Amniotic stem cell (primary cell): Measurements from ENCODE around the gene MRPL1.
"Not testable (repeated sequence)": the region's sequence is repeated elsewhere in the genome, so short reads cannot be mapped to it uniquely, and the experiment has no call there.

ENCODE experiments used
- DNase-seq: peaks from one replicate; lab custom pipeline; 2025; lab: John Stamatoyannopoulos, UW

Gene MRPL1

DNA sequence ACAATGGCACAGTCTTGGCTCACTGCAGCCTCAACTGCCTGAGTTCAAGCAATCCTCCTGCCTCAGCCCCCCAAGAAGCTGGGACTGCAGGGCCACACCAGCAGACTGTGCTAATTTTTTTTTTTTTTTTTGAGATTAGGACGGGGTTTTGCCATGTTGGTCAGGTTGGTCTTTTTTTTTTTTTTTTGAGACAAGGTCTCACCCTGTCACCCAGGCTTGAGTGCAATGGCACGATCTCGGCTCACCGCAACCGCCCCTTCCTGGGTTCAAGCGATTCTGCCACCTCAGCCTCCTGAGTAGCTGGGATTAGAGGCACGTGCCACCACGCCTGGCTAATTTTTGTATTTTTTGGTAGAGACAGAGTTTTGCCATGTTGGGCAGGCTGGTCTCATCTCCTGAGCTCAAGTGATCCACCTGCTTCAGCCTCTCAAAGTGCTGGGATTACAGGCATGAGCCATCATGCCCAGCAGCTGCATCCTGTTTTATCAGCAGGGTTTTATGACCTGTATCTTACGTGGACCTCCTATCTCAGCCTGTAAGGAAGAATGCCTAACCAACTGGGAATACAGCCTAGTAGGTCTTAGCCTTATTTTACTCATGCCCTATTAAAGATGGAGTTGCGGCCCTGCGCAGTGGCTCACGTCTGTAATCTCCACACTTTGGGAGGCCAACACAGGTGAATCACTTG, 13.2 kb upstream of the MRPL1 start:
- no peak for DNase-seq

DNA sequence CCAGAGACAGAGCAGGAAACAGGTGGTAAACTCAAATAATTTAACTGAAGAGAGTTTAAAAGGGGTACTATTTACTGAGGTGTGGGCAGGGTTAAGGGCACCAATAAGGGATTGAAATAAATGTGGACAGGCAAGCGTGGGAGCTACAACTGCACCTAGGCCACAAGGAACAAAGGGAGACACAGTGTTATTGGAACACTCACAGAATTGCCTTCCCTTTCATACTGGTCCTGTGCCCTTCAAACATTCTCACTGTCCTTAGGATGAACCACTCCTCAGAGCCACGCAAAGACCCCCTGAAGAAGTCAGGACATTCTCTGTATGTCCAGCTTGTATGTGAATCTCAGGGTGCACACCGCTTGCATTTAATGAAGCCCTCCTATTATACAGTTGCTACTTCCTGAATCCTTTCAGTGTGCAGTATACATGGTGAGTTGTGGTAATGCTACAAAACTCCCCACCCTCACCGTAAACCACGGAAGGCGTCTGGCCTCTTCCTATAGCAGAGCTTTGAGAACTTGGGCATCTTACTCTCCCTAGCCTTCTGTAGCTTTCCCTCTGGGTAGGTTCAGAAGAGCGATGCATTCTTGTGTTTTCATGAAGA, 9.6 kb upstream of the MRPL1 start:
- no peak for DNase-seq

DNA sequence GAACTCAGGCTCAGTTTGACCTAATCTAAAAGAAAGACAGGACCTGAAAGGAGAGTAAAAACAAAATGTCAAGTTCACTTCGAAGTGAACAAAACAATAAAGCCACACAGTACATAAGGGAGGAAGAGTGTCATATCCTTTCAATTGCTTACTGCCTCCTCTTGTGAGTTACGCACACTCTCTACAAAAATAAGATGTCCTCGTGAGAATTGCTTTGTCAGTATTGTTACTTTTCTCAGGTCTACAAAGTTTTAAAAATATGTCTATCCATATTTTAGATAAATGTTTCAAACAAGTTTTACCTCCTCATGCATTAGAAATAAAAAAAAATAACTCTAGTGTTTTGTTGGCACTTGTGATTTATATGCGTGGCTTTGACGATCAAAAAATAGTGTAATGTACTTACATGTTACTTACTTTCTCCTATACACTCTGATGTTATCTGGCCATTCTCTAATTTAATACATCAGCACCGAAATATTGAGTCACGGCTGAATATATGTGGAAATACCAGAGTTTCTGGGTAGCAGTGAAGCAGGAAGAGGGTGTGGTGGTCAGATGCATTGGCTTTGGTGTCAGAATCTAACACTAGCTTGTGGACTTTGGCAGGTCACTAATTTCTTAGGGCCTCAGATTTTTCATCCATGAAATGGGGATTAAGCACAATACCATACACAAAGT, 8.1 kb upstream of the MRPL1 start:
- DNase-seq, result no peak

DNA sequence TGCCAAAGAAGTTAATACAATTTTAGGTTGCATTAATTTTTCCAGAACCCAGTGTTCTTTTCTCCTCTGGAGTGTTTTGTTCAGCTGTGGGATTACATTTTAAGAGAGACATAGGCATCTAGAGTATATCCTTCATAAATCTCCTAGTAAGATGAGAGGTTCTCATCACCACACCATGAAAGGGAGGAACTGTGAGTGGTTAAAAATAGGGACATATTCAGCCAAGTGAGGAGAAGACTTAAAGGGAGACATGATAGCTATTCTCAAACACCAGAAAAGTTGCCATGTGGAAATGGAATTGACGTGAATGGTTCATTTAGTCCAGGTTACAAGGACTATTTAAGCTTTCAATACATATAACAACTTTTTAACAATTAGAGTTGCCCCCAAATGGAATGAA, 6.5 kb upstream of the MRPL1 start:
- no peak for DNase-seq

DNA sequence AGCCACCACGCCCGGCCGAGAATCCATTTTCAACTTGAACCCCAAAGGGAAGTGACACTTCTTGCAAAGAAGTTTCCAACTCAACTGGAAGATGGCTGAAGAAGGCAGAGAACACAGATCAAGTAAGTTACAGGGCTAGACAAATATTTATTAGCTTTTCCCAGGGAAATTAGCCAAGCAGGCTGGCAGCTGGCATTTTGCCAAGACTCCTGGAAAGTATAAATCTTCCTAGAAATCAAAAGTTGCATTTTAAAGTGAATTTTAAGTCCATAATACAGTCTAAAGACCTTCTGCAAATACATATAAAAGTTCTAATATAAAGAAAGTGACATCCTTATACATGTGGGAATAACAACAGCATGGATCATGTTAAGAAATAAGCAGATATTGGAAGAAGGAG, 3.4 kb upstream of the MRPL1 start:
- no peak for DNase-seq

DNA sequence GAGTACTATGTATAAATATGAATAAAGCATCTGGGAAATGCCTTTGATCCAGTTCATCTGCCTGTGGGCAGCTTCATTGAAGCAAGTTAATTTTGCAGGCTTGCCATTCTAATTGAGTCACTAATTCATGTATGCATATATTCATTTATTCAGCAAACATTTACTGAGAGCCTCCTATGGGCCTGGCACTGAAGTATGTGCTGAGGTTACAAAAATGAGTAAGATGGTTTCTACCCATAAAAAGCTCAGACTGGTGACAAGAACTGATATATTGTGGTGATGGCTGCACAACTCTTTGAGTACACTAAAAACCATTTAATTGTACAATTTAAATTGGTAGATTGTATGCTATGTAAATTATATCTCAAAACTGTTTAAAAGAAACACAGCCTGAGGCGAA, 1.1 kb upstream of the MRPL1 start:
- DNase-seq, result no peak

DNA sequence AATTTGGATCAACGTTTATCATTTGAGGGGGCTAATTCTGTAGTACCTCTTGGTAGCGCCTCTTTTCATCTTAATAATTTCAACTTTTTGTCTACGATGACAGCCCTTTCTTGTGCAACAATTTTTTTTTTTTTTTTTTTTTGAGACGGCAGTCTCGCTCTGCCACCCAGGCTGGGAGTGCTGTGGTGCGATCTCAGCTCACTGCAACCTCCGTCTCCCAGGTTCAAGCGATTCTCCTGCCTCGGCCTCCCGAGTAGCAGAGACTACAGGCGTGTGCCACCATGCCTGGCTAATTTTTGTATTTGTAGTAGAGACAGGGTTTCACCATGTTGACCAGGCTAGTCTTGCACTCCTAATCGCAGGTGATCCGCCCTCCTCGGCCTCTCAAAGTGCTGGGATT, 711 bp downstream of the MRPL1 start:
- DNase-seq, result not testable (repeated sequence)

DNA sequence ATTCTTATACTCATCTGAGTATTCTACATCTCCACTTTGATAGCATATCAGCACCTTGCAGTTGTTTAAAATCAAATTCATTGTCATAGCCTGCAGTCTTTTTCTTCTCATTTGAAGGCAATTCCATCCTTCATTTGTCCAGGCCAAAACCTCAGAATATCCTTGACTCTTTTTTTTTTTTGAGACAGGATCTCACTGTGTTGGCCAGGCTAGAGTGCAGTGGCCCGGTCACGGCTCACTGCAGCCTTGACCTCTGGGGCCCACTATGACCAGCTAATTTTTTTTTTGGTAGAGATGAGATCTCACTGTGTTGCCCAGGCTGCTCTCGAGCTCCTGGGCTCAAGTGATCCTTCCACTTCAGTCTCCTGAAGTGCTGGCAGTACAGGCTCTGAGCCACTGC, 2.6 kb downstream of the MRPL1 start:
- no peak for DNase-seq

DNA sequence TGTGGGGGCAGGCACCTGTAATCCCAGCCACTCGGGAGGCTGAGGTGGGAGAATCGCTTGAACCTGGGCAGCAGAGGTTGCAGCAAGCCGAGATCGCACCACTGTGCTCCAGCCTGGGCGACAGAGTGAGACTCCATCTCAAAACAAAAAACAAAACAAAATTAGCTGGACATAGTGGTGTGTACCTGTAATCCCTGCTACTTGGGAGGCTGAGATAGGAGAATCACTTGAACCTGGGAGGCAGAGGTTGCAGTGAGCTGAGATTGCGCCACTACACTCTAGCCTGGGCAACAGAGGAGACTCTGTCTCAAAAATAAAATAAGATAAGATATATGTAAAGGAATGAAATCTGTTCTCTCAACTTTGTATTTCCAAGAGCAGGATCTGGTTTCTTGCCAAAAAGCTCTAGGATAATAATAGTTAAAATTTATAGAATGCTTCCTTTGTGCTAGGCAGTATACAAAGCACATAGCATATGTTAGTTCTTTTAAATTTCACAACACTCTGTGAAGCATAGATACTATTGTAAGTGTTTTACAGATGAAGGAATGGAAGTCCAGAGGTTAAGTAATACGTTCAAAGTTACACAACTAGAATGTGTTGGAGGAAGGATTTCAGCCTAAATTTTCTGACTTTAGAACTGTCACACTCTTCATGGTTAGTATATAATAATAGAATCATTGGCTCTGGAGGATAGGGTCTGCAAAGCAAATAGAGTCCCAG, 10.3 kb downstream of the MRPL1 start:
- DNase-seq, result no peak

DNA sequence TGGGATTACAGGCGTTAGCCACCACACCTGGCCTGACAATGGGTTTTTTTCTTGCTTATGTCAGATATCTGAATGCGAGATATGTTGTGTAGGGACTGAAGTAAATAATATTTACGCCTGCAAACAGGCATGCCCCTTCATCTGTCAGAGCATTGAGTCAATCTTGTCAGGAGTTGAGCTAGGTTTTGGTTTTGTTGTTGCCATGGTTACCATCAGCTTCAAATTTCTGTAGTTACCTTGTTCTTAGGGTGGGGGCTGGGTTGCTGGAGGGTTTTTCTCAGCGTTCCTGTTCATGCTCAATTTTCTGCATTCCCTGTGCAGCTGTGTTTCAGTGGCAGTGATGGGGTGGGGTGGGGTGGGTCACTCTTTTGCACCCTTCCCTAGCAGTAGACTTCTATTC, 14.5 kb downstream of the MRPL1 start:
- DNase-seq, result no peak

DNA sequence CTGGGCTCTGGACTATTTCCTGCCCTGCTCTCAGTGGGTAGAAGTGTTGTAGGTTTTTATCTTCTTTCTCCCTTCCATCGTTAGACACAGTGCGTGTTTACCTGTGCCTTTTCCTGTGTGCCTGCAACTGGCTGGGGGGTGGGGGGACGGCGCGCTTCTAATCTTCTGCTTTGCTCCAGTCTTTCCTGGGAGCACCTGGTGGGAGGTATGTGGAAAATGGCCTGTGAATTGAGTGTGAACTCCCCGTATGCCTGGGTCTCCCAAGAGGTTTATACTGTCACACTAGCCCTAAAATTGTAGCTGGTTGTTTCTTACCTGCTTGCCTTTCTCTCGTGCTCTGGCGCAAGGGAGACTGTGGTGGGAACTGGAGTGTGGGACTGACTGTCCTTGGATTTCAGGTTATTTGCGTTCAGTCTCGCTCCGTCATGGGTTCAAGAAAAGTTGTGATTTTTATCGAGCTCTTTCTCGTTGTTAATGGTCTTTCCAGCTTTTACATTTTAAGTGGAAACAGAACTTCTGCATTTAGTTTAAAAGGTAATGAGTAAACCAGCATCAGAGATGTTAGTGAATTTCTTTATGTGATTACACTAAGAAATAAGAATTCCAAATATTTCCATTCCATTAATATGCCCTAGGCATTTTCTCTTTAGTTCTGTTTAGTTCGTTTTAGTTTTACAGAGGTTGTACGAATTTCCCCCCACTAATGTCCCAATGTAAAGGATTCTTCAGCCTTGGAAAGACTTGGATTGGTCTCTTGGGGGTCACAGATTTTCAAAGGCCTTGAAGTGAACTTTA, 15.3 kb downstream of the MRPL1 start:
- no peak for DNase-seq

DNA sequence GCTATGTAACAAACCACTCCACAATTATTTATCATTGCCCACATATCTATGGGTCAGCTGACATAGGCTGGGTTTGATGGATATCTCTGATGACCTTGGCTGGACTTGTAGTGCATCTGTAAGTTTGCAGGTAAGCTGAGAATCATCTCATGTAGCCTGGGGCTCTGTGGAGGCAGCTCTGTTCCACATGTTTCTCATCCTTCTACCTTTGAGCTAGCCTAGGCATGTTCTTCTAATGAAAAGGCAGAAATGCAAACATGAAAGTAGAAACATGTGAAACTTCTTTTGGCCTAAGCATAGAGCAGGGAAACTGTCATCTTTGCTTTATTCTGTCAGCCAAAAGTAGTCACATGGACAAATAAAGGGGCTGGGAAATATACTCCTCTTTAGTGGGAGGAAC, 18.2 kb downstream of the MRPL1 start:
- no peak for DNase-seq

DNA sequence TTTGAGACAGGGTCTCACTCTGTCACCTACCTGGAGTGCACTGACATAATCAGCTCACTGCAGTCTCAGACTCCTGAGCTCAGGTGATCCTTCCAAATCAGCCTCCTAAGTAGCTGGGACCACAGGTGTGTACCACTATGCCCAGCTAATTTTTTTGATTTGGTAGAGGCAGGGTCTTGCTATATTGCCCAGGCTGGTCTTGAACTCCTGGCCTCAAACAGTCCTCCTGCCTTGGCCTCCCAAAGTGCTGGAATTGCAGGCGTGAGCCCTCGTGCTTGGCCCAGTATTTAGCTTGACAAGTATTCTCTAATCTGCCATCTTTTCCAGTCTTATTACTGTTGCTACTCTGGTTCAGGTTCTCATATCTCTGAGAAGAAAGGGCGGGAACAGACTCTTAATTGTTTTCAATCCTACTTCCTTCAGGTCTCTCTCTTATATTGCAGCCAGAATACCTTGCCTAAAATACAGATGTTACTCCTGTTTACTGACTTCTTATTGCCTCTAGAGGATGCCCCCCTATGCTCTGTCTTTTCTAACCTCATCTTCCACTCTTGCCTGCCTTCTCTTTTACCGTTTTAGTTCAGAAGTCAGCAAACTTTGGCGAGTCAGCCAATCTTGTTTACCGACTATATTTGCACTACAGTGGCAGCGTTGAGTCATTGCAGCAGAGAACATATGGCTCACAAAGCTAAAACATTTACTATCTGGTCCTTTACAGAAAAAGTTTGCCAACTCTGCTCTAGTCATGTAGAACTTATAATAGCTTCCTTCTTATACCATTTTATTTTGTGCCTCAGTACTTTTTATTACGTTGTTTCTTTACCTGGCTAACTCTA, 19.0 kb downstream of the MRPL1 start:
- DNase-seq, result no peak

DNA sequence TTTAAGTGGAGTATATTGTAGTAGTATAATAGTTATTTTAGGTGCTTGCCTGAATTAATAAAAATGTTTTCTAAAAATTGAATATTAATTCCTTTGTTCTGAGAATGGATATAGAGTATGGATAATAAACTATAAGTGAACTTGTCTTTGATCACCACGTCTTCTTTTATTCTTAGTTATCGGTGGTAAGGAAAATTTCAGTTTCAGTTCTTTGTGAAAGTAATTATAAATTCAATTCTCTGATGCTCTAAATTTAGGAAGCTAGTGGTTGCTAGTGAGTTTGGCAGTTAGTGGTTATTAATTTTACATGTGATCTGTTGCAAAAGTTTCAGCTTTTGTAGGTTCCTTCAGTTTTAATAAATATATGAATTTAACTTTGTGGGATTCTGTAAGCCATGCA, 30.8 kb downstream of the MRPL1 start:
- no peak for DNase-seq

DNA sequence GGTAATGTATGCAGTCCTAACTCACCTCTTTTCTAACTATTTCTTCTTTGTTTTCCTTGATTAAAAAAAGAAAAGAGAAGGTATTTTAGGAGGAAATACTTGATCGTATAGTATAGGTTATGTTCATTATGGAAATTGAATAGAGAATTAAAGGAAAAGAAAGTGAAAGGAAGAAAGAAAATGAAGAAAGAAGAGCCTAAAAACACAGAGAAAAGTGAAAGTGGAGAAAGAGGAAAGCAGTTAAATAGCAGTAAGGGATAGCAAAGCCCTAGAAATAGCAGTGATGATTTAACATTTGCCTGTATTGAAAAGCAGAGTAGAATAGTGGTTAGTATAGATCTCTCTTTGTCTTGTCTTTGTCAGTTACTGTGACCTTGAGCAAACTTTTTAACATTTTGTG, 37.0 kb downstream of the MRPL1 start:
- DNase-seq, result no peak

DNA sequence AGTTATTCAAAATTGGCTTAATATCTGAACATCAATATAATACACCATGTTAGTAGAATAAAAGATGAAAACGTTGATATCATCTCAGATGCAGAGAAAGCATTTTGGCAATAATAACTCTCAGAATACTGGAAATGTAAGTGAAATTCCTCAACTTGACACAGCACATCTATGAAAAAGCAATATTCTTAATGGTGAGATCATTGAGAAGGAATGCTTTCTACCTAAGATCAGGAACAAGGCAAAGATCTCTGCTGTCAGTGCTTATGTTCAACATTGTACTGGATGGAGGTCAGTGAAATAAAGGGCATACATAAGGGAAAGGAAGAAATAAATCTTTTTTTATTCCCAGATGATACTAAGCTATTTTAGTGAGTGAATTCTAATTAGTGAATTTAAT, 40.6 kb downstream of the MRPL1 start:
- DNase-seq, result no peak

DNA sequence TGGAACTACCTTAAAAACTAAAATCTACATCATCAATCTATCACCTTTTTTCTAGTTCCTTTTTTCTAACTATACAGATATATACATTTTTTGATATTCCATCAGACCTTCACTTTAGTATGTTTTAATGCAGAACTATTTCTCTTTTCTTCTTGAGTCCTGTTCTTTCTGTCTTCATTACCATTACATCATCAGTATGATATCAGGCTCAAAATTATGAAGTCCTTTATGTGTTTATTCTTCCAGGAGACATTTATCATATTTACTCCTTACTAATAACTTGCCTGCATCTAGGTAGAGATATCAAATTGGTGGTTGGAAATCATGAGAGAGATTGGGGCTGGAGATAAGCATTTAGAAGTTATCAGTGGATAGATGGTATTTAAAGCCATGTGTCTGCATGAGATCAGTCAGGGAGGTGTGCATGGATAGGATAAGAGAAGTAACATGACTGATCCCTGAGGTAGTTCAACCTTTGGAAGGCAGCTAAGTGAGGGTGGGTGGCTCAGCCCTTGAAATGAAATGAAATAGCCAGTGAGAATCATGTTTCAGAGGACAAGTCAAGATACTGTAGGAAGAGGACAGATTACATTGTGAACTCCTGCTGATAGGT, 43.1 kb downstream of the MRPL1 start:
- DNase-seq, result no peak

DNA sequence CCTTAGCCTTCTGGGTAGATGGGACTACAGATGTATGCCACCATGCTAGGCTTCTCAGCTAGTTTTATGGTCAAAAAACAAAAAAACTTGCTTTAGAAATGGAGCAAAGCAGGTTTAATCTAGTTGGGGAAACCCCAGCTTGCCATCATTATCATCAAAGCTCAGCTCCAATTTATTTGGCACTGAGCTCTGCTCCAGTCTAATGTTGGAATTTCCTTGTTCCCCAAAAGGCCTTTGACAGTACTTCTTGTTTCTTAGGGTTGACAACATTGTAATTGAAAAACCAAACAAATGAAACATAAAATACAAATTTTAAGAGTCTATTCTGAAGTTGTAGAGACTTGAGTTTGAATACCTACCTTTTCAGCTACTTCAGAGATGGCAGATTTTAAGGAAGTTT, 48.0 kb downstream of the MRPL1 start:
- no peak for DNase-seq

DNA sequence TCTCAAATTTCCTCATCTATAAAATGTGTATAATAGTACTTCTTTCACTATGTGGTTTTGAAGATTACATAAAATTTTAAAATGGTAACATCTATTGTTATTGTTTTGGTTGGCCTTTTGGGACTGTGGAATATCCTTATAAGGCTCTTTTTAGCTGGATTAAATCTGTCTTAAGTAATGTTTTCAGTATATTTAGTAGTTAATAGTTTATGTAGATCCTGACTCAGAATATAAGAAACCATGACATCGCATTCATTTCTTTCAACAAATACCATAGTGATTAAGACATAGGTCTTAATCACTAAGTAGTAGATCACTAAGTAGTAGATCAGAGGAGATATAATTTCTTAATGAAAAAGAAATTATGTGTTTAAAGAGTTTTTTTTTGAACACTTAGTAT, 48.5 kb downstream of the MRPL1 start:
- DNase-seq, result no peak

DNA sequence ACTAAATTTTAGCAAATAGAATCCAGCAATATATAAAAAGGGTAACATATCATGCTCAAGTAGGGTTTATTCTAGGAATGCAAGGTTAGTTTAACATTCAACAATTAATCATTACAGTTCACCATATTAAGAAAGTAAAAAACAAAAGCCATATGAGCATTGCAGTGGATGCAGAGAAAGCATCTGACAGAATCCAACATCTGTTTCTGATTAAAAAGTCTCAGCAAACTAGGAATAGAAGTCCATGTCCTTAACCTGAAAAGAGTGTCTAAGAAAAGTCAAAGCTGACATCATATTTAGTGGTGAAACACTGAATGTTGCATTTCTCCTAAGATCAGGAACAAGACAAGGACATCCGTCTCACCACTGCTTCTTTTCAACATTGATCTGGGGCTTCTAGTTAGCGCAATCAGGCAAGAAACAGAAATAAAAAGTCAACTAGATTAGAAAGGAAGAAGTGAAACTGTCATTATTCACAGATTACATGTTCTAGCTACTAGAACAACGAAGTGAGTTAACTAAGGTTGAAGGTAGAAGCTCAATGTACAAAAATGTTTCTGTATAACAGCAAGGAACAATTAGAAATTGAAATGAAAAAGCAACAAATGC, 49.3 kb downstream of the MRPL1 start:
- DNase-seq, result no peak
